ENCODE data around the gene CRK. TPM values are rescaled to one million over a fixed set of nuclear protein-coding genes. Genes with fewer than 3 reads are reported as not detected.

Gene CRK
- total RNA-seq, 1 experiment from 2014 or later: 72.3 TPM

- Mint-ChIP-seq H3K36me3 (ENCODE audit: insufficient read depth, unreplicated experiment) (peaks cover 89% of the 10 kb centered on the region), H3K4me3 (ENCODE audit: unreplicated experiment) (no peak overlapping the region), H3K27me3 (ENCODE audit: insufficient read depth, unreplicated experiment) (no peaks in the 10 kb centered on the region), H3K9me3 (ENCODE audit: unreplicated experiment) (no peaks in the 10 kb centered on the region), H3K27ac (ENCODE audit: unreplicated experiment) (no peak overlapping the region), H3K4me1 (ENCODE audit: low read depth, unreplicated experiment) (peaks cover 20% of the 10 kb centered on the region)
- H3K4me3 ChIP-seq (ENCODE audit: low read depth, low read length): no peak overlapping the region
- TF ChIP-seq CTCF (IDR thresholded peaks at IDR 0.05; ENCODE audit: insufficient read depth in 1 of 2, low read depth in 1 of 2, low read length in 1 of 2, severe bottlenecking in 1 of 2, unreplicated experiment in 1 of 2): no peak
- DNase-seq: peak in 1 of 2 experiments; percentile 11
- ChIA-PET POLR2A (no interaction called here), CTCF (no interaction called here)
- H3K9me3 ChIP-seq: no peaks in the 10 kb centered on the region
- BruUV-seq (replicated peaks): TSS peak; percentile 16
- peaks cover 3% of the 10 kb centered on the region for H3K36me3 ChIP-seq (ENCODE audit: control insufficient read depth, insufficient read depth, low read length)
- intact Hi-C loops (cut with micrococcal nuclease; ENCODE audit: unreplicated experiment): no loop called here
- H3K4me1 ChIP-seq: peaks cover 24% of the 10 kb centered on the region
- no peaks in the 10 kb centered on the region for H3K27me3 ChIP-seq (replicated peaks; ENCODE audit: control insufficient read depth, insufficient read depth, low read length)
Observed at GRCh38 chr17:1374431-1375177, 81.4 kb downstream of the CRK start.

GRCh38 chr17:1373707-1374237 is 82.3 kb downstream of the CRK start:
- H3K4me1 Mint-ChIP-seq (ENCODE audit: low read depth, unreplicated experiment): peaks cover 15% of the 10 kb centered on the region
- CTCF ChIA-PET: no interaction called here

GRCh38 chr17:1372618-1373017 is 83.4 kb downstream of the CRK start:
- no peak overlapping the region for H3K4me3 ChIP-seq (ENCODE audit: low read depth, low read length)
- Mint-ChIP-seq H3K36me3 (ENCODE audit: insufficient read depth, unreplicated experiment) (peaks cover 82% of the 10 kb centered on the region), H3K9me3 (ENCODE audit: unreplicated experiment) (no peaks in the 10 kb centered on the region), H3K27me3 (ENCODE audit: insufficient read depth, unreplicated experiment) (no peaks in the 10 kb centered on the region), H3K4me1 (ENCODE audit: low read depth, unreplicated experiment) (peaks cover 15% of the 10 kb centered on the region), H3K4me3 (ENCODE audit: unreplicated experiment) (no peak overlapping the region), H3K27ac (ENCODE audit: unreplicated experiment) (peak overlapping the region; percentile 59)
- no TSS peak for BruUV-seq (replicated peaks)
- ChIA-PET POLR2A (no interaction called here), CTCF (no interaction called here)
- no peaks in the 10 kb centered on the region for H3K27me3 ChIP-seq (replicated peaks; ENCODE audit: control insufficient read depth, insufficient read depth, low read length)
- H3K36me3 ChIP-seq (ENCODE audit: control insufficient read depth, insufficient read depth, low read length): peaks cover 3% of the 10 kb centered on the region
- intact Hi-C loops (cut with micrococcal nuclease; ENCODE audit: unreplicated experiment): no loop called here
- peaks cover 10% of the 10 kb centered on the region; the same call in 1 of the 2 replicates for H3K4me1 ChIP-seq
- H3K9me3 ChIP-seq: no peaks in the 10 kb centered on the region
- no peak for TF ChIP-seq CTCF (IDR thresholded peaks at IDR 0.05; ENCODE audit: insufficient read depth in 1 of 2, low read depth in 1 of 2, low read length in 1 of 2, severe bottlenecking in 1 of 2, unreplicated experiment in 1 of 2)
- DNase-seq: no peak

More at GRCh38 chr17:1373707-1374237, 82.3 kb downstream of the CRK start:
- intact Hi-C loops (cut with micrococcal nuclease; ENCODE audit: unreplicated experiment): no loop called here
- Mint-ChIP-seq H3K27ac (ENCODE audit: unreplicated experiment) (no peak overlapping the region), H3K36me3 (ENCODE audit: insufficient read depth, unreplicated experiment) (peaks cover 88% of the 10 kb centered on the region), H3K27me3 (ENCODE audit: insufficient read depth, unreplicated experiment) (no peaks in the 10 kb centered on the region), H3K4me3 (ENCODE audit: unreplicated experiment) (no peak overlapping the region), H3K9me3 (ENCODE audit: unreplicated experiment) (no peaks in the 10 kb centered on the region)
- H3K27me3 ChIP-seq (replicated peaks; ENCODE audit: control insufficient read depth, insufficient read depth, low read length): no peaks in the 10 kb centered on the region
- no peaks in the 10 kb centered on the region for H3K9me3 ChIP-seq
- POLR2A ChIA-PET: no interaction called here
- BruUV-seq (replicated peaks): no TSS peak
- no peak for TF ChIP-seq CTCF (IDR thresholded peaks at IDR 0.05; ENCODE audit: insufficient read depth in 1 of 2, low read depth in 1 of 2, low read length in 1 of 2, severe bottlenecking in 1 of 2, unreplicated experiment in 1 of 2)
- peaks cover 16% of the 10 kb centered on the region; the same call in 1 of the 2 replicates for H3K4me1 ChIP-seq
- DNase-seq: peak in 1 of 2 experiments; percentile 21
- H3K36me3 ChIP-seq (ENCODE audit: control insufficient read depth, insufficient read depth, low read length): peaks cover 3% of the 10 kb centered on the region
- H3K4me3 ChIP-seq (ENCODE audit: low read depth, low read length): no peak overlapping the region

All from Caco-2 (cell line).